ENCODE results near the gene TMSB4X. TPM values are rescaled to one million over a fixed set of nuclear protein-coding genes. Genes with fewer than 3 reads are reported as not detected.
A peak's percentile ranks its signal among the peaks of the same experiment; 100 is the strongest.

Gene TMSB4X
- total and polyA plus RNA-seq, 2 experiments from 2014 or later: 3,286 to 9,298 TPM

- no peak overlapping the region for H2AFZ ChIP-seq
- 73% methylated on average over 6 of the region's 6 CpGs for WGBS, 2 experiments (ENCODE audit: low coverage in 1 of 2, low lambda C conversion rate in 2 of 2, missing lambda C conversion rate in 2 of 2)
- H3K4me3 ChIP-seq: no peak overlapping the region
- H4K20me1 ChIP-seq (ENCODE audit: insufficient read depth): no peaks in the 10 kb centered on the region
- H3K36me3 ChIP-seq (ENCODE audit: low read depth): peaks cover 15% of the 10 kb centered on the region
- H3K4me2 ChIP-seq (ENCODE audit: unreplicated experiment): no peak overlapping the region
- in situ Hi-C loops (cut with MboI): no loop called here
- no peak overlapping the region for H3K27ac ChIP-seq
- H3K9me2 ChIP-seq (ENCODE audit: insufficient read depth): no peaks in the 10 kb centered on the region
- no peak for DNase-seq
- H3F3A ChIP-seq (ENCODE audit: insufficient read depth): peaks cover 15% of the 10 kb centered on the region
- peaks cover 22% of the 10 kb centered on the region for H3K79me2 ChIP-seq (ENCODE audit: insufficient read depth)
- no peak overlapping the region for H3K9ac ChIP-seq
- no peaks in the 10 kb centered on the region for H3K9me3 ChIP-seq (ENCODE audit: low read depth)
- no peaks in the 10 kb centered on the region for H3K27me3 ChIP-seq (replicated peaks; ENCODE audit: insufficient read depth)
- H3K4me1 ChIP-seq (ENCODE audit: insufficient read depth): peaks cover 6% of the 10 kb centered on the region; the same call in 1 of the 2 replicates
- no peak for TF ChIP-seq EZH2phosphoT487 (IDR thresholded peaks at IDR 0.05; ENCODE audit: insufficient read depth, low read depth)
Measured at GRCh38 chrX:12972243-12972642, 2.7 kb upstream of the TMSB4X start.

GRCh38 chrX:12972878-12973560 is 1.9 kb upstream of the TMSB4X start:
- H2AFZ ChIP-seq: no peak overlapping the region
- H3K79me2 ChIP-seq (ENCODE audit: insufficient read depth): peaks cover 26% of the 10 kb centered on the region
- peaks cover 6% of the 10 kb centered on the region; the same call in 1 of the 2 replicates for H3K4me1 ChIP-seq (ENCODE audit: insufficient read depth)
- H3K36me3 ChIP-seq (ENCODE audit: low read depth): peaks cover 21% of the 10 kb centered on the region
- DNase-seq: no peak
- no peak overlapping the region for H3K9ac ChIP-seq
- no peak overlapping the region for H3K4me3 ChIP-seq
- no peak overlapping the region for H3K27ac ChIP-seq
- no peaks in the 10 kb centered on the region for H3K9me2 ChIP-seq (ENCODE audit: insufficient read depth)
- no peaks in the 10 kb centered on the region for H3K27me3 ChIP-seq (replicated peaks; ENCODE audit: insufficient read depth)
- no peaks in the 10 kb centered on the region for H3K9me3 ChIP-seq (ENCODE audit: low read depth)
- 95% methylated on average over 6 to 12 of the region's 12 CpGs for WGBS, 2 experiments (ENCODE audit: low coverage in 1 of 2, low lambda C conversion rate in 2 of 2, missing lambda C conversion rate in 2 of 2)
- H3F3A ChIP-seq (ENCODE audit: insufficient read depth): peaks cover 22% of the 10 kb centered on the region
- no peak overlapping the region for H3K4me2 ChIP-seq (ENCODE audit: unreplicated experiment)
- H4K20me1 ChIP-seq (ENCODE audit: insufficient read depth): no peaks in the 10 kb centered on the region
- no peak for TF ChIP-seq EZH2 (IDR thresholded peaks at IDR 0.05; ENCODE audit: insufficient read depth, poor library complexity, severe bottlenecking)
- TF ChIP-seq EZH2phosphoT487 (IDR thresholded peaks at IDR 0.05; ENCODE audit: insufficient read depth, low read depth): no peak
- in situ Hi-C loops (cut with MboI): no loop called here

GRCh38 chrX:12973561-12974304 is 1.2 kb upstream of the TMSB4X start:
- Histone ChIP-seq H3K27me3 (replicated peaks; ENCODE audit: insufficient read depth) (no peaks in the 10 kb centered on the region), H3K79me2 (ENCODE audit: insufficient read depth) (peaks cover 26% of the 10 kb centered on the region), H3K9me2 (ENCODE audit: insufficient read depth) (no peaks in the 10 kb centered on the region), H3K9ac (peak overlapping the region; percentile 100), H4K20me1 (ENCODE audit: insufficient read depth) (no peaks in the 10 kb centered on the region), H3K9me3 (ENCODE audit: low read depth) (no peaks in the 10 kb centered on the region), H3K4me1 (ENCODE audit: insufficient read depth) (peaks cover 10% of the 10 kb centered on the region), H3K27ac (peak overlapping the region; percentile 99), H3K4me3 (peak overlapping the region; percentile 99), H3K4me2 (ENCODE audit: unreplicated experiment) (peak overlapping the region; percentile 82), H2AFZ (peak overlapping the region; percentile 77), H3F3A (ENCODE audit: insufficient read depth) (peaks cover 24% of the 10 kb centered on the region), H3K36me3 (ENCODE audit: low read depth) (peaks cover 21% of the 10 kb centered on the region)
- no peak for DNase-seq
- TF ChIP-seq EZH2phosphoT487 (IDR thresholded peaks at IDR 0.05; ENCODE audit: insufficient read depth, low read depth) (no peak), EZH2 (IDR thresholded peaks at IDR 0.05; ENCODE audit: insufficient read depth, poor library complexity, severe bottlenecking) (no peak)
- in situ Hi-C loops (cut with MboI): no loop called here
- 83 to 94% methylated on average over 15 to 17 of the region's 19 CpGs for WGBS, 2 experiments (ENCODE audit: low coverage in 1 of 2, low lambda C conversion rate in 2 of 2, missing lambda C conversion rate in 2 of 2)

DNA sequence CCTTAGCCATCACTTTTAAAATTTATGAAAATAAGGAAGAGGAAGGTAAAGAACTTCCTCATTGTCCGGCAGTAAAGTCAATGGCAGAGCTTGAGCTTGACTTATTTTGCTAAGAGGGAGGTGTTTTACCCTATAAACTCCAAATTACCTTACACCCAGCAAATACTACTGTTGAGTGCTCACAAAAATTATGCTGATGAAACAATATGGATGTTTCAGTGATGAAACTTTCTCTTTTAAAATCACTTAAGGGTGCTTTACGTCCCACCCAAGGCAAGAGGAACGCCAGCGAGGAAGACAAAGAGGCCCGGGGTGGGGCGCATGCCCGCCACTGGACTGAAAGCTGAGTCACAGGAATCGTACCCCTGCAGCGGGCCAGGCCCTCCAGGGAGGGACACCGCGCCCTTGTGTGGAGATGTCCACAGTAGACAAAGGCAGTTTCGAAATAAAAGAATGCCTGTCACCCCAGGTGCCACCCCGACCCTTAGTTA is 560 bp upstream of the TMSB4X start:
- Histone ChIP-seq H3K4me3 (peak overlapping the region; percentile 99), H3K4me1 (ENCODE audit: insufficient read depth) (peaks cover 16% of the 10 kb centered on the region), H3K79me2 (ENCODE audit: insufficient read depth) (peaks cover 26% of the 10 kb centered on the region), H3K4me2 (ENCODE audit: unreplicated experiment) (peak overlapping the region; percentile 82), H3K9me2 (ENCODE audit: insufficient read depth) (no peaks in the 10 kb centered on the region), H3K36me3 (ENCODE audit: low read depth) (peaks cover 21% of the 10 kb centered on the region), H3K27me3 (replicated peaks; ENCODE audit: insufficient read depth) (no peaks in the 10 kb centered on the region), H3K9ac (peak overlapping the region; percentile 100), H3K9me3 (ENCODE audit: low read depth) (no peaks in the 10 kb centered on the region), H4K20me1 (ENCODE audit: insufficient read depth) (no peaks in the 10 kb centered on the region), H3F3A (ENCODE audit: insufficient read depth) (peaks cover 30% of the 10 kb centered on the region), H2AFZ (peak overlapping the region; percentile 77), H3K27ac (peak overlapping the region; percentile 99)
- no peak for TF ChIP-seq EZH2 (IDR thresholded peaks at IDR 0.05; ENCODE audit: insufficient read depth, poor library complexity, severe bottlenecking)
- TF ChIP-seq EZH2phosphoT487 (IDR thresholded peaks at IDR 0.05; ENCODE audit: insufficient read depth, low read depth): no peak
- peak; percentile 79 for DNase-seq
- 1 to 3% methylated on average over 12 to 13 of the region's 13 CpGs for WGBS, 2 experiments (ENCODE audit: low coverage in 1 of 2, low lambda C conversion rate in 2 of 2, missing lambda C conversion rate in 2 of 2)
- in situ Hi-C loops (cut with MboI): no loop called here
